ENCODE measurements around the gene MCEMP1.

Gene MCEMP1

DNA sequence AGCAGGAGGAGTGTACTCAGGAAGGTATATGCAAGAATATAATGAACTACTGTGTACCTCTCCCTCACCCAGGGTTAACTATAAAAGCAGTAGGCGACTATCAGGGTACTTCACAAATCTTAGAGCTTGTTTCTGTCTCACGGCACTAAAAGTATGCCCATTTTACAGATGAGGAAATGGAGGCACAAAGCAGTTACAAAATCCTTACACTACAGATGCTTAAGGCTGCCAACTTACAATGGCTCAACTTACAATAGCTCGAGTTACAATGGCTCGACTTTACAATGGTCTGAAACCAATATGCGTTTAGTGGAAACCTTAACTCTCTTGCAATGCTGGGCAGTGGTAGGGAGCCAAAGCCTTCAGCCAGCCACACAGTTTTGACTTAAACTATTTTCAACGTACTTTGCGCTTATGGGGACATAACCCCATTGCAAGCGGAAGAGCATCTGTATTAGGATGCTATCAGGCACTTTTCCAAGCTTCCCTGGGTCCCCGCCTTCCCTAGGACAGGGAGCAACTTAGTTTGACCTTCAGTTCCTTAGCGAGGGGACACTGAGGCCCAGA, 20.9 kb downstream of the MCEMP1 start:
- DNase-seq (ENCODE audit: low read depth in 2 of 2) = no peak

DNA sequence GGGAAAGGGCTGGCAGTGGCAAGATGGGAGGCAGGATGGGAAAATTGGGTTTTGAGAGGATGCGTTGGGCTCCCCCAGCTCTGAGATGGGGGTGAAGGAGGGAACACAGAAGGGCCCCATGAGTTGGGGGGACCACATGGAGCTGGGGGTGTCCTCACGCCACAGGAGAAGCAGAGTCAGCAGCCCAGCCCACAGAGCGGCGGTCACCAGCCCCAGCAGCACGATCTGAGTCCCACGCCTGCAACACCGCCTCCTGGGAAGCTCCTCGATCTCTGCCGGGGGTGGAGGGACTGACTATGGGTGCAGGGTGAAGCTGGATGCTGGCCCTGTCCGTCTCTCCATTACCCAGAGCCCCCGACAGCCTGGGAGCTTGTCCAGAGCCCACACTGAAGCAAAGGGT, 21.7 kb downstream of the MCEMP1 start:
- DNase-seq (ENCODE audit: low read depth in 2 of 2) = no peak

DNA sequence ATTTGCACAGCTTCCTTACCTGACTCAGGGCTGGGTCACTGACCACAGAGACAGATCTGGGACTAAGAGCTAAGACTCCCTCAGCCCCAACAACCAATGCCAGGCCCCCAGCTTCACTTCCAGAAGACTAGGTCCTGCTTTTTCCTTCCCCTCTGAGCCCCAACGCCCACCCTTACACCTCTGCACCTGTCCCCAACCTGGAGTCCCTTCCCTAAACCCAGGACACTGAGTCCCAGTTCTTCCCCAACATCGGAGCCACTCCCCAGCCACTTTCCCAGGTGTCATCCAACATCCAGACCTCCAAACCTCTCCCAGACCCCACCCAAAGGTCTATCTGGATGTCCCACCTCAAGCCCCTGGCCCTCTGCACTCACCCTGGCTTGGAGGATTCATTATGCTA, 22.1 kb downstream of the MCEMP1 start:
- DNase-seq (ENCODE audit: low read depth in 2 of 2) = no peak

DNA sequence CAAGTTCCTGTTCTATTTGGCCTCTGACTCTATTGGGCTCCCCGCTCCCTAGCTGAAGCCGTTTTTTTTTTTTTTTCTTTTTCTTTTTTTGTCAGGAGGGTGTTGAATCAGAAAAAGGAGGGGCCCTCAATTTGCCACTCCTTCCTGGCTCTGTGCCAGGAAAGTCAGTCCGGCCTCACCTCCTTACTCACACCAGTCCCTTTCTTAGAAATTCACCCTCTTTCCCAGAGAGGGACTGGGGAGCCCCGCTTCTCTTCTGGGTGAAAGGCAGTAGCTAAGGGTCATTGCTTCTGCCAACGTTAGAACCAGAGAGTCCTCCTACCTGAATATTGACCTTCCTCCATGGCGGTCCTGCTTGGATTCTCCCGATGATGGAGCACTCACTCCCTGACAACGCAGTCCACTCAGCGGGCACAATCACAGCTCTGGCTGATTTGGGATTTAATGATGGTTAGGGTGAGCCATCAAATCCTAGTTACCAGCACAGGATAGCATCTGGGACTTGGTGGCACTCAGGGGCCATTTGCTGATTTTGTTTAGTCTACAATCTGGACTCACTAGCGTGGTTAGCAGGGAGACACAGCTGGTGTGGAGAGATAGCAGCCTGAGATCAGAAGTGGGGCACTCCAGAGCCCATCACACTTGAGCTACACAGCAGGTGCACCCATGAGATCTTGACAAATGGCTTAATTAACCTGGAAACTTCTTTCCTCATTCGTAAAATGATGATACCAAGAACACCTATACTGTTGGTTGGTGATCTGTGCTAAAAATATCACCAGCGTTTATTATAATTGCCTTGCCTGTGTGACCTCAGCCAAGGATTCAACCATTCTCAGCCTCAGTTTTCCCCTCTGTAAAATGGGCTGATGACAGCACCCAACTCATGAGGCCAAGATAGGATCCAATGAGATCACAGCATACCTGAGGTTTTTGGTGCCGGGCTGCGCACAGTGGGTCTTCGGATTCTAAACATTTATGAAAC, 22.8 kb downstream of the MCEMP1 start:
- DNase-seq (ENCODE audit: low read depth in 2 of 2) = no peak

DNA sequence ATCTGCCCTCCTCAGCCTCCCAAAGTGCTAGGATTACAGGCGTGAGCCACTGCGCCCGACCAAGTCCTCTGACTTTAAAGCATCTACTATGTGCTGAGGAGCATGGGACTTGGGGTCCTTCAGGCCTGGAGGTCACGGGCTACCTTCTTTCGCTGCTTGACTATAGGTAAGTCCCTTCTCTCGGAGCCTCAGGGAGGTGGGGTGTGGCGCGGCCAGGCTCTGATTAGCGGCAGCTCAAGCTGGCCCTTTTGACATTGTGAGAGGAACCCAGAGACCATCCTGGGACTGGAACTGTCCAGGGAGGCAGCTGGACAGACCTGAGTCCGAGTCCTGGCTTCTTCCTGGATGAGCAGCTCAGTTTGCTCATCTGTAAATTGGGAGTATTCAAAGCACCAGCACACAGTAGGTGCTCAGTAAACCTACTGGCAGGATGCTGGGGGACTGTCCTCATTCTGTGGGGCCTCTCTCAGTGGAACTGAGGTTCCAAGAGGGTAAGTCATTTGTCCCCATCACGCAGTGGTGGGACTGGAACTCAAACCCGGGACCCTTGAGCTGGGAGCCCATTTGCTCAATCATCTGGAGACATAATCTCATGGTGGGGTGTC, 24.3 kb downstream of the MCEMP1 start:
- no peak for DNase-seq (ENCODE audit: low read depth in 2 of 2)

DNA sequence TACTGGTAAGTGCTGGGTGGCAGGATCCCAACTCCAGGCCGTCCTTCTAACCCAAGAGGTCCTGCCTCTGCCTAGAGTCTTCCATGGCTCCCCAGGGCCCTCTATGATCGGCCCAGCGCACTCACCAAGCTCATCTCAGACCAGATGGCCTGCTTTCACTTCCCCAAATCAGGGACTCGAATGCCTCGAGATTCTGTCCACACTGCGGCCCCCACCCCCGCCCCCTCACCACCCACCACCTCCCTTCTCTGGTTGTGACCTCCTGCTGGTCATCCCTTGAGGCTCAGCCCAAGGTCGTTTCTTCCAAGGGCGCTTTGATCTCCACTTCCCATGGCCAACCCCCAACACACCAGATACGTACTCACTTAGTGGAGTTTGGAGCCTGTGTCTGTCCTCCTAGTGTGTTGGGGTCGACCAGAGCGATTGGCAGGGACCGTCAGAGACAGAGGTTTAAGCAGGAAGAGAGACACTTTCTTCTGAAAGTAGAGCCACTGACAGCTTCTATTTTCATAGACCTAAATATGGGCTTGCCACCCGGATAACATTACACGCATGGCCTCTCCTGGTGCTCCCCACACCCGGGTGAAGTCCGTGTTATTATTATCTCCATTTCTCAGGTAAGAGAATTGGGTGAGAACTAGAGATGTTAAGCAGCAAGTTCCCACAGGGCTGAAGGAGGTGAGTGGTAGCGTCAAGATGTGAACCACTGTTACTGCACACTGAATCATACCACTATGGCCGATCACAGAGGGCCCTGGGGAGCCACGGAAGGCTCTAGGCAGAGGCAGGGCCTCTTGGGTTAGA, 25.0 kb downstream of the MCEMP1 start, which contains the start of gene FCER2:
TSS of gene FCER2 (minus strand) at position 478 of the 804 bp plus-strand sequence. CDS start 2,371 bp downstream, outside the sequence.
- no peak for DNase-seq (ENCODE audit: low read depth in 2 of 2)

DNA sequence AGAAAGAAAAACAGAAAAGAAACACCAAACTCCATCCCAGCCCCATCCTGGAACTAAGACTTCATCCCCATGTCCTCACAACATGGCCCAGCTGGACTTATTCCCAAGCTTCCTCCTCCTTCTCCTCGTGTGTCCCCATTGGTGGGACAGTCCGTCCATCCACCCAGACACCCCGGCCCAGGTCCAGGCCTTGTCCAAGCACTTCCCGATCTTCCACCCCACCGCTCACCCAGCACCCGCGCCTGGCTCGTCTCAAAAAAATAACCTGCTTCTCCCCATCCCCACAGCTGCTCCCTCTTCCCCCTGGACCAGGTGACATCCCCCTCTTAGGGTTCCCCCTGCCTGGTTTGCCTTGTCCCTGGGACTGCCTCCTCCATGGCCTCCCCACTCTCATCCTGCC, 26.4 kb downstream of the MCEMP1 start:
- no peak for DNase-seq (ENCODE audit: low read depth in 2 of 2)

DNA sequence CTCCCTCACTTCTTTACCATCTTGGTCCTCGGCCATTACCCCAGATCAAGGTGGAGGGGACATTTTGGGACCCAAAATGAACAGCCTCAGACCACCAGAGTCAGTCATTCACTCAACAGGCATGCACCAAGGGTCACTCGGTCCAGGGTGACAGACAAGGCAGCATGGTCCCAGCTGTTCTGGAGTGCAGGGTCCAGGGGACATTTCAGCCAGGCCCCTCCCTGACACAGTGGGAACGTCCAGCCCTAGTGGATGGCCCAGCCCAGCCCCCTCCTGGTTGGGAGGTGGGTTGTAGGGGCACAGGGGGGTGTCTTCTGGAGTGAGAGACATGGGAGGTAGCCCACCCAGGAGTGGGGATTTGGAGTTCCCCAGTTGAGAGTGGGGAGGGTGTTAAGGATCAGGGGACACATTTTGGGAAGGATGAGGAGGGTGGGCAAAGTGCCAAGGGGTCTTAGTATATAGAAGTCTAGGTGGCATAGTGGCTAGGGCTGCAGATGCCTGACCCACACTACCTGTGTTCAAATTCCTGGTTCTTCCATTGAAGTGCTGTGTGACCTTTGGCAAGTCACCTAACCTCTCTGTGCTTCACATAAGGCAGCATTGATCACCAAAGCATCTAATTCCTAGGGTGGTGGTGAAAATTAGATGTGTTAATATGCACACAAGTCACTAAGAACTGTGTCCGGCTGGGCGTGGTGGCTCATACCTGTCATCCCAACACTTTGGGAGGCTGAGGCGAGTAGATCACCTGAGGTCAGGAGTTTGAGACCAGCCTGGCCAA, 27.6 kb downstream of the MCEMP1 start:
- no peak for DNase-seq (ENCODE audit: low read depth in 2 of 2)

DNA sequence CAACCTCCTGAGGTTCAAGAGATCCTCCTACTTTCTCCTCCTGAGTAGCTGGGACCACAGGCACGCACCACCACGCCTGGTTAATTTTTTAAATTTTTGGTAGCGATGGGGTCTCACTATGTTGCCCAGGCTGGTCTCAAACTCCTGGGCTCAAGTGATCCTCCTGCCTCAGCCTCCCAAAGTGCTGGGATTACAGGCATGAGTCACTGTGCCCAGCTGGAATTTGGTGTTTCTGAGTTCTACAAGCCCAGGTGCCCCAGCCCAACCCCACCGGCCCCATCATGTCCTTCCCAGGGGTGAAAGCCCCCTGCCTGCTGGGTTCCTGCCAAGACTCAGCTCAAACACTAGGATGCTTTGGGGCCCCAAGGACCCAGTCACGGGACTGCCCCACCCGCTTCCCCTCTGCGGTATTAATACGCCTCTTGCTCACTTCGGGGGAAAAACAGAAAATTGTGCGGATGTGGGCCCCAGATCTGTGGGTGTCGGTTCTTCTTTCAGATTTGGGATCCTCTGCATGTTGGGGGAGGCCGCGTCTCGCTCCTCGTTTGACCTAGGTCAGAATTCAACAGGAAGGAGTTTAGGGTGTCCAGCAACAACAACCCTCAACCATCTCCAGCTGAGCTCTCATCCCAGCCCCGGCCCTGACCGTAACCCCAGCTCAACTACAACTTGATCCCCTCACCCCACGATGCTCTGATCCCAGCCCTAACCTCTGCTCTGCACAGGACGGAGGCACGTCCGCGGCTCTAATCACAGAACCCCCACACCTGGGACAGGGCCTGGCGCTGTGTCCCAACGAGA, 28.7 kb downstream of the MCEMP1 start:
- DNase-seq (ENCODE audit: low read depth in 2 of 2) = peak; percentile 58 to 68

DNA sequence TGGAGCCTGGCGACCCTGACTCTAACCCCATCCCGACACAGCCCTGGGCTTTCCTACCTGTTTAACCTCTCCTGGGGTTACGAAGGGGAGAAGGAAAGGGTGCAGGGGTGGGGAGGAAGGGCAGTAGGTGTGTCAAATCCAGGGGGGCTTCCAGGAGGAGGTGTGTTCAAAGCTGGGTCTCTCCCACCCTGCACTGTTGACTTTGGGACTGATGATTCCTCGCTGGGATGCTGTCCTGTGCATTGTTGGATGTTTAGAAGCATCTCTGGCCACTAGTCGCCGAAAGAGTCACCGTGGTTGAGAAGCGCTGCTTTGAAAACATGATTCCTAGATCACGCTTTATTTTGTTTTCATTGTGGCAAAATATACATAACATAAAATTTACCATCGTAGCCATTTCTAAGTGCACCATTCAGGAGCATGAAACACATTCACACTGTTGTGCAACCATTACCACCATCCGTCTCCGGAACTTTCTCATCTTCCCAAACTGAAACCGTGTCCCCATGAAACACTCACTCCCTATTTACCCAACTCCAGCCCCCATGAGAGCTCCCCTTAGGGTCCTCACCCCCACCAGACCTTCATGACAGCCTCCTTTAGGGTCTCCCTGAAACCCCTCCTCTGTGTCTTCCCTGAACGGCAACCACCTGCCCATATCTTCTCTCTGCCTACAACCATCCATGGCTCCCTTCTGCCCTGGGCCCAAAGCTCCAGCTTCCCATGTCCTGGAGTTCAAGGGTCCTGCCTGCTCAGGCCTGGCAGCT, 29.5 kb downstream of the MCEMP1 start:
- DNase-seq (ENCODE audit: low read depth in 2 of 2) = no peak

DNA sequence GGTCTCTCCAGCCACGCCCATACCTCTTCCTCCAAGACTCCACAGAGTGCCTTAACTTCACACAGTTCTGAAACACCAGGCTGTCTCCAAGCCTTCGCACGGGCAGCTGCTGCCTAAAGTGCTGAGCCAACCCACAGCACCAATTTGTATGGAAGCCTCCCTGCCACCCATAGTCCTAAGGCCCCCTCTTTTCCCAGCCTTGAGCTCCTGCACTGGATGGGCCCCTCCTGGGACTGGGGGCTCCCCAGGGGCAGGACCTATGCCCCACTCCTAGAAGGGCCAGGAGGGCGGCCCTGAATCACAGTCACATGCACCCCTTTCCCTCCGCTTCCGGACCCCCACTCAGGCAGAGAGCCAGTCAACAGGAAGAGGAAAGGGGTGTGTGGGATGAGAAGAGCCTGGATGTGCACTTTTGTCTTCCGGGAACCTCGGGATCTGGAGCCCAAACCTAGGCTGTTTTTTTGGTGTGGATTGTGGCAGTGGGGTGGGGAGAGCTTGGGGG, 30.1 kb downstream of the MCEMP1 start:
- DNase-seq (ENCODE audit: low read depth in 2 of 2) = no peak

DNA sequence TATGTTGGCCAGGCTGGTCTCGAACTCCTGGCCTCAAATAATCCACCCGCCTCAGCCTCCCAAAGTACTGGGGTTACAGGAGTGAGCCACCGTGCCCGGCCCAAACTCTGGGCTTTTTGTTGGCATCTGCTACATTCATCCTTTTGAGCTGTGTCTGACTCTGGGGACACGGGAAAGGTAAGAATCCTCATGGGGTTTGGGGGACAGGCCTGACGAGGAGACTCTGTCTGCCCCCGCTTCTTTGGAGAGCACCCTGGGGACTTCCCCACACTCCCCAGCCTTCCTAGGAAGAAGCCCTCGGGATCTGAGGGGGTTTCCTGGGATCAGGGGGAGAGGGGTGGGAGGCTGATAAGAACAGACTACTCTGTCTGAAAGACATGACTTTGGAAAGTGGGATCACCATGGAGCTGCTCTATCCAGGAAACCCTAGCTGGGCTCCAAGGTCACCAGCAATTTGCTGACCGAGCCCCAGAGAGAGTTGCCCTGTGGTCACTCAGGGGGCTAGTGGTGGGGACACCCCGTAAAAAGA, 33.1 kb downstream of the MCEMP1 start:
- DNase-seq (ENCODE audit: low read depth in 2 of 2) = no peak

DNA sequence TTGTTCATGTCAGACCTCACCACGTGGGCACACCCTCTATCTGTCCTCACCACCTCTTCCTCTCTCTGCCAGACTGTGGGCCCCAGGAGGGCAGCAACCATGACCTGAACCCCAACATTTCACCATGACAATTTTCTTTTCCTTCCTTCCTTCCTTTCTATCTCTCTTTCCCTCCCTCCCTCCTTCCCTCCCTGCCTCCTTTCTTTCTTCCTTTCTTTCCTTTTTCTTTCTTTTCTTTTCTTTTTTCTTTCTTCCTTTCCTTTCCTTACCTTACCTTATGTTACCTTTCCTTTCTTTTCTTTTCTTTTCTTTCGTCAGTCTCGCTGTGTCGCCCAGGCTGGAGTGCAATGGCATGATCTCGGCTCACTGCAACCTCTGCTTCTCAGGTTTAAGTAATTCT, 33.7 kb downstream of the MCEMP1 start:
- DNase-seq (ENCODE audit: low read depth in 2 of 2) = no peak

DNA sequence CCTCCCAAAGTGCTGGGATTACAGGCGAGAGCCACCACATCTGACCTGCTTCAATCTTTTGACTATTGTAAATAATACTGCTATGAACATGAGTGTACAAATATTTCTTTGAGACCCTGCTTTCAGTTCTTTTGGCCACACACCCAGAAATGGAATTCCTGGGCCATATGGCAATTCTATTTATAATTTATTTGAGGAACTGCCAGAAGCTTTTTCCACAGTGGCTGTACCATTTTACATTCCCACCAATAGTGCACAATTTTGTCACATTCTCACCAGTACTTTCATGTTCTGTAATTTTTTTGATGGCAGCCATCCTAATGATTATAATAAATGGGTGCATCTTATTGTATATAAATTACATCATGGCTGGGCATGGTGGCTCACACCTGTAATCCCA, 38.8 kb downstream of the MCEMP1 start:
- no peak for DNase-seq (ENCODE audit: low read depth in 2 of 2)

DNA sequence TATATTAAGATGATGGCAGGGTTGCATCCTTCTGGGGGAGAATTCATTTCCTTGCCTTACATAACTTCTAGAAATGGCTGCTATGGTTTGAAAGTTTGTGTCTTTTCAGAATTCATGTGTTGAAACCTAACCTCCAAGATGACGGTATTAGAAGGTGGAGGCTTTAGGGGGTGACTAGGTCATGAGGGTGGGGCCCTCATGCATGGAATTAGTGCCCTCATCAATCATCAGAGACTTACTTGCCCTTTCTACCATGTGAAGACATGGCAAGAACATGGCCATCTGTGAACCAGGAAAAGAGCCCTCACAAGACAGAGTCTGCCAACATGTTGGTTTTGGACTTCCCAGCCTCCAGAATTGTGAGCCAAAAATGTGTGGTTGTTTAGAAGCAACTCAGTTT, 39.9 kb downstream of the MCEMP1 start:
- DNase-seq (ENCODE audit: low read depth in 2 of 2) = no peak

DNA sequence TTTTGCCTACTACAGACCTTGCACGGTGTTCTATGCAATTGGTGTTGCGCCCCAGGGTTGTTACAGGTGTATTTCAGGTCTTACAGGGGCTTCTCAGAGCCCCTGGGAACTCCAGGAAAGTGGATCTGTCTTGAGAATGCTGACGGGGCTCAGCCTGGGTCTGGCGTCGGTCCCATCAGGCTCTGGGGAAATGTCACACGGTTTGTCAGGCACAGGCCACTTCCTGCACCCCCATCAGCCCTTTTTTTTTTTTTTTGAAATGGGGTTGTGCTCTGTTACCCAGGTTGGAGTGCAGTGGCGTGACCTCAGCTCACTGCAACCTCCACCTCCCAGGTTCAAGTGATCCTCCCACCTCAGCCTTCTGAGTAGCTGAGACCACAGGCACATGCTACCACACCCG, 41.8 kb downstream of the MCEMP1 start:
- DNase-seq (ENCODE audit: low read depth in 2 of 2) = no peak

DNA sequence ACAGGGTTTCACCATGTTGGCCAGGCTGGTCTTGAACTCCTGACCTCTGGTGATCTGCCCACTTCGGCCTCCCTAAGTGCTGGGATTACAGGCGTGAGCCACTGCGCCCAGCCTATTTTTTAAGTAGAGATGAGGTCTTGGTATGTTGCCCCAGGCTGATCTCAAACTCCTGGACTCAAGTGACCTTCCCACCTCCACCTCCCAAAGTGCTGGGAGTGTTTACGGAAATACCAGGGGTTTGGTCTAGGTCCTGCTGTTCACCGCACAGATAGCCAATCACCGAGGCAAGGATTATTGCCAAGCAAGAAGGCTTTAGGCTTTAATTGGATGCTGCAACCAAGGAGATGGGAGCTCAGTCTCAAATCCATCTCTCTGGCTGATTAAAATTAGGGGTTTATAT, 43.5 kb downstream of the MCEMP1 start:
- DNase-seq (ENCODE audit: low read depth in 2 of 2) = no peak

DNA sequence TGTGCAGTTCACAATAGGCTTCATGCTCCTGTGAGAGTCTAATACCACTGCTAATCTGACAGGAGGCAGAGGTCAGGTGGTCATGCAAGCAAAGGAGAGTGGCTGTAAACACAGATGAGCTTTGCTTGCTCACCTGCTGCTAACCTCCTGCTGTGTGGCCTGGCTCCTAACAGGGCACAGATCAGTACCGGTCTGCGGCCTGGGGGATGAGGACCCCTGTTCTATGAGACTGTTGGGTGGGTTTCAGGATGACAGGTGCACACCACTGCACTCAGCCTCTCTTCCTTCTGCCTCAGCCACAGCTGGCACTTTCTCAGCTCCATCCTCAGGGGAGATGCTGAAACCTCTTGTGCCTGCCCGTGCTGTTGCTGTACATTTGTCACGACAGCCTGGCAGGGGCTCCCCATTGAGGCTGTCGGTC, 45.4 kb downstream of the MCEMP1 start:
- DNase-seq (ENCODE audit: low read depth in 2 of 2) = no peak

DNA sequence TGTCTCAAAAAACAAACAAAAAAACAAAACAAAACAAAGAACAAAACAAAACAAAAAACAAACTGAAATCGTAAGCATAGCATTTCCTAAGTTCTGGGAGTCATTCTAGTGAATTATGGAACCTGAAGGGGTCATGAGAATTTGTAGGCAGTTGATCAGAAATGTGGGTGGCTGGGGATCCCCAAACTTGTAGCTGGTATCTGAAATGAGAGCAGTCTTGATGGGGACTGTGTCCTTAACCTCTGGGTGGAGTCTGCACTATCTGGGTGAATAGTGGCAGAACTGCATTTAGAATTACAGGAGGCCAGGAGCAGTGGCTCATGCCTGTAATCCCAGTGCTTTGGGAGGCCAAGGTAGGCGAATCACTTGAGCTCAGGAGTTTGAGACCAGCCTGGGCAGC, 48.9 kb downstream of the MCEMP1 start:
- no peak for DNase-seq (ENCODE audit: low read depth in 2 of 2)

All from stimulated activated CD8-positive, alpha-beta memory T cell treated with anti-CD3 and anti-CD28 coated beads, Interleukin-7, amount 100 ng/mL, for 4 hours (primary cell).